IMR-90 (cell line): ENCODE measurements around the gene ADAMTS9. TPM values are rescaled to one million over a fixed set of nuclear protein-coding genes. Genes with fewer than 3 reads are reported as not detected.

Experiments used
- ATAC-seq: fragments of 200-7000 bp; cut with Tn5 transposase; 2 replicates; pipeline ENCODE4 v1.9.1; 2020; ENCODE audit warnings: low read depth, mild to moderate bottlenecking, moderate library complexity
- BruUV-seq: library from RNA; stranded (reverse); fragments of 400-500 nt; replicated peaks from 2 replicates; lab custom pipeline; 2021; lab: Mats Ljungman, UMichigan
- CTCF ChIA-PET: fragments of 300-600 bp; formaldehyde crosslinking; extraction: SDS; loops from one replicate; lab custom pipeline; 2021; ENCODE audit warnings: antibody characterized with exemption; lab: Yijun Ruan, JAX
- POLR2A ChIA-PET: fragments of 300-600 bp; sonication (Branson Sonifier 250); formaldehyde crosslinking; loops from one replicate; lab custom pipeline; 2022; ENCODE audit warnings: antibody characterized with exemption; ENCODE audit not compliant: unreplicated experiment; lab: Charles Lee
- DNase-seq: peaks from one replicate; pipeline ENCODE4 v3.0.0; 2013
- H2AFZ ChIP-seq: replicated peaks from 2 replicates; pipeline ENCODE3; 2013; ENCODE audit warnings: low read length, mild to moderate bottlenecking; ENCODE audit not compliant: poor library complexity
- H2AK5ac ChIP-seq: 2 replicates; pipeline ENCODE4 v1.6.1; 2013; ENCODE audit warnings: low read depth, low read length, inconsistent platforms
- H2AK9ac ChIP-seq: replicated peaks from 2 replicates; pipeline ENCODE3; 2013; ENCODE audit warnings: mild to moderate bottlenecking, low read depth, low read length, moderate library complexity; ENCODE audit not compliant: poor library complexity
- H2BK120ac ChIP-seq: 2 replicates; pipeline ENCODE4 v1.6.1; 2013; ENCODE audit warnings: low read depth, low read length, inconsistent platforms
- H2BK15ac ChIP-seq: 3 replicates; pipeline ENCODE4 v1.6.1; 2013; ENCODE audit warnings: low read depth, low read length, inconsistent platforms
- H2BK20ac ChIP-seq: 2 replicates; pipeline ENCODE4 v1.6.1; 2013; ENCODE audit warnings: low read depth, mild to moderate bottlenecking, inconsistent platforms, low read length, moderate library complexity
- H2BK5ac ChIP-seq: 2 replicates; pipeline ENCODE4 v1.6.1; 2013; ENCODE audit warnings: mild to moderate bottlenecking, low read depth, low read length, inconsistent platforms; ENCODE audit not compliant: poor library complexity, severe bottlenecking
- H3K14ac ChIP-seq: replicated peaks from 2 replicates; pipeline ENCODE4 v1.6.1; 2013; ENCODE audit warnings: low read depth, low read length, inconsistent platforms
- H3K18ac ChIP-seq: 2 replicates; pipeline ENCODE4 v1.6.1; 2013; ENCODE audit warnings: low read depth, low read length, control low read depth
- H3K23ac ChIP-seq: 2 replicates; pipeline ENCODE4 v1.6.1; 2013; ENCODE audit warnings: low read depth, low read length, inconsistent platforms
- H3K27ac ChIP-seq: 2 replicates; pipeline ENCODE4 v1.5.1; 2013; ENCODE audit warnings: mild to moderate bottlenecking, control low read depth, low read length; ENCODE audit not compliant: insufficient read depth
- H3K27me3 ChIP-seq: 2 replicates; pipeline ENCODE4 v1.6.1; 2013; ENCODE audit warnings: low read length; ENCODE audit not compliant: control insufficient read depth, insufficient read depth
- H3K36me3 ChIP-seq: 2 replicates; pipeline ENCODE4 v1.6.1; 2013; ENCODE audit warnings: low read length, mixed read lengths; ENCODE audit not compliant: control insufficient read depth, insufficient read depth
- H3K4ac ChIP-seq: 2 replicates; pipeline ENCODE4 v1.6.1; 2013; ENCODE audit warnings: low read depth, low read length, inconsistent platforms
- H3K4me1 ChIP-seq: 2 replicates; pipeline ENCODE4 v1.6.1; 2013; ENCODE audit warnings: low read length, mixed read lengths; ENCODE audit not compliant: control insufficient read depth, insufficient read depth
- H3K4me2 ChIP-seq: 2 replicates; pipeline ENCODE4 v1.6.1; 2013; ENCODE audit warnings: low read depth, mild to moderate bottlenecking, control low read depth, low read length, moderate library complexity
- H3K4me3 ChIP-seq: 2 replicates; pipeline ENCODE4 v1.5.1; 2013; ENCODE audit warnings: low read depth, mild to moderate bottlenecking, control low read depth, low read length, moderate library complexity; ENCODE audit not compliant: insufficient read depth
- H3K56ac ChIP-seq: 2 replicates; pipeline ENCODE4 v1.6.1; 2013; ENCODE audit warnings: low read length, inconsistent platforms; ENCODE audit not compliant: insufficient read depth; ENCODE audit errors: extremely low read depth
- H3K79me1 ChIP-seq, 2 experiments: 2 replicates each; pipeline ENCODE4 v1.6.1; 2013; ENCODE audit warnings: low read length in 2 of 2, inconsistent platforms in 1 of 2, low read depth in 1 of 2
- H3K9ac ChIP-seq: 2 replicates; pipeline ENCODE4 v1.6.1; 2013; ENCODE audit warnings: low read depth, low read length, control low read depth
- H3K9me1 ChIP-seq: 2 replicates; pipeline ENCODE4 v1.6.1; 2013; ENCODE audit warnings: low read length, inconsistent platforms; ENCODE audit not compliant: insufficient read depth
- H3K9me3 ChIP-seq: 2 replicates; pipeline ENCODE4 v1.6.1; 2013; ENCODE audit warnings: low read length; ENCODE audit not compliant: control insufficient read depth, insufficient read depth
- H4K20me1 ChIP-seq: 2 replicates; pipeline ENCODE4 v1.6.1; 2013; ENCODE audit warnings: low read length, inconsistent platforms; ENCODE audit not compliant: insufficient read depth
- H4K5ac ChIP-seq: 2 replicates; pipeline ENCODE4 v1.6.1; 2013; ENCODE audit warnings: mild to moderate bottlenecking, low read depth, low read length, control low read depth
- H4K8ac ChIP-seq, 2 experiments: 2 replicates each; pipeline ENCODE4 v1.6.1; 2013; ENCODE audit warnings: low read depth in 2 of 2, low read length in 2 of 2, control low read depth in 1 of 2, inconsistent platforms in 1 of 2
- H4K91ac ChIP-seq: 2 replicates; pipeline ENCODE4 v1.6.1; 2013; ENCODE audit warnings: low read depth, low read length, inconsistent platforms; ENCODE audit not compliant: insufficient read depth
- BHLHE40 ChIP-seq: fragments of 150-350 bp; IDR thresholded peaks from 2 replicates; pipeline ENCODE4 v1.6.1; 2016; ENCODE audit warnings: mild to moderate bottlenecking, low read depth, low read length
- CEBPB ChIP-seq: IDR thresholded peaks from 2 replicates; pipeline ENCODE4 v1.6.1; 2012; ENCODE audit warnings: low read depth, low read length, improper control_type of control experiment
- CHD1 ChIP-seq: IDR thresholded peaks from 2 replicates; pipeline ENCODE4 v1.6.1; 2012; ENCODE audit warnings: low read depth, low read length, improper control_type of control experiment
- CTCF ChIP-seq: conservative IDR thresholded peaks from 2 replicates; pipeline ENCODE4 v1.5.1; 2012; ENCODE audit warnings: mild to moderate bottlenecking, low read depth, low read length, improper control_type of control experiment
- ELK1 ChIP-seq: fragments of 150-350 bp; IDR thresholded peaks from 2 replicates; pipeline ENCODE4 v1.6.1; 2016; ENCODE audit warnings: low read depth, mild to moderate bottlenecking, low read length, moderate library complexity, borderline replicate concordance
- FOS ChIP-seq: fragments of 150-350 bp; IDR thresholded peaks from 2 replicates; pipeline ENCODE4 v1.6.1; 2016; ENCODE audit warnings: low read depth, low read length
- MAFK ChIP-seq: IDR thresholded peaks from 2 replicates; pipeline ENCODE4 v1.6.1; 2012; ENCODE audit warnings: low read depth, low read length, improper control_type of control experiment
- MAZ ChIP-seq: IDR thresholded peaks from 2 replicates; pipeline ENCODE4 v1.6.1; 2012; ENCODE audit warnings: low read depth, mild to moderate bottlenecking, low read length, improper control_type of control experiment, moderate library complexity, borderline replicate concordance
- MXI1 ChIP-seq: IDR thresholded peaks from 2 replicates; pipeline ENCODE4 v1.6.1; 2012; ENCODE audit warnings: low read depth, mild to moderate bottlenecking, low read length, moderate library complexity, borderline replicate concordance
- NFE2L2 ChIP-seq: fragments of 150-350 bp; IDR thresholded peaks from 2 replicates; pipeline ENCODE4 v1.6.1; 2016; ENCODE audit warnings: low read depth, mild to moderate bottlenecking, low read length
- POLR2A ChIP-seq: IDR thresholded peaks from 2 replicates; pipeline ENCODE4 v1.6.1; 2012; ENCODE audit warnings: mild to moderate bottlenecking, low read depth, low read length
- RAD21 ChIP-seq: IDR thresholded peaks from 2 replicates; pipeline ENCODE4 v1.6.1; 2012; ENCODE audit warnings: low read length, improper control_type of control experiment
- RCOR1 ChIP-seq: IDR thresholded peaks from 2 replicates; pipeline ENCODE4 v1.6.1; 2012; ENCODE audit warnings: mild to moderate bottlenecking, low read length, improper control_type of control experiment; ENCODE audit not compliant: insufficient replicate concordance
- RFX5 ChIP-seq: IDR thresholded peaks from 2 replicates; pipeline ENCODE4 v1.8.0; 2012; ENCODE audit warnings: low read depth, mild to moderate bottlenecking, low read length, moderate library complexity
- SMC3 ChIP-seq: fragments of 150-350 bp; IDR thresholded peaks from 2 replicates; pipeline ENCODE4 v1.6.1; 2016; ENCODE audit warnings: low read depth, mild to moderate bottlenecking, antibody characterized with exemption, low read length, moderate library complexity
- USF2 ChIP-seq: fragments of 150-350 bp; IDR thresholded peaks from 2 replicates; pipeline ENCODE4 v1.6.1; 2017; ENCODE audit warnings: mild to moderate bottlenecking, antibody characterized with exemption, low read length, low read depth
- WGBS, 2 experiments: methylation state at CpG; one replicate each; pipeline versions ENCODE4 v1.1.5 to v1.1.7; 2013; ENCODE audit warnings: missing lambda C conversion rate in 2 of 2; ENCODE audit not compliant: insufficient read length in 1 of 2; ENCODE audit errors: extremely low coverage in 2 of 2; 5-methylcytosine and 5-hydroxymethylcytosine counted together
- dilution Hi-C: fragments of 300-500 bp; cut with HindIII; formaldehyde crosslinking; loops from one replicate; pipeline ENCODE4 v1.14.3; 2018; ENCODE audit warnings: low sequenced_read_pairs; ENCODE audit not compliant: unreplicated experiment
- in situ Hi-C: fragments of 300-500 bp; cut with MboI; formaldehyde crosslinking; loops from 3 replicates; pipeline ENCODE4 v1.14.3; 2019; ENCODE audit warnings: low sequenced_read_pairs, inconsistent platforms, mixed read lengths
- intact Hi-C: fragments of 100-400 bp; cut with micrococcal nuclease; formaldehyde crosslinking; loops from 2 replicates; pipeline ENCODE4 v1.10.0; 2022
- polyA plus RNA-seq, 3 experiments: library from polyadenylated mRNA; depleted of rRNA; stranded (reverse); fragments of >200 nt; gene quantifications; 2 replicates each; pipeline ENCODE4 v1.2.3, GENCODE V29; 2012; ENCODE audit warnings: low replicate concordance in 1 of 3
- total RNA-seq: library from RNA; depleted of rRNA; stranded (reverse); fragments of >200 nt; gene quantifications from 2 replicates; pipeline ENCODE4 v1.2.3, GENCODE V29; 2012

The ADAMTS9 gene
- total and polyA plus RNA-seq, 2 of the 4 experiments (the other 2 are of a cell fraction) = 0.55 to 1.1 TPM

GRCh38 chr3:64520334-64520733 lies 167.5 kb downstream of the ADAMTS9 start:
- no peak overlapping the region for H4K8ac ChIP-seq

More at GRCh38 chr3:64520334-64520733, 167.5 kb downstream of the ADAMTS9 start:
- Histone ChIP-seq H2BK120ac (no peak overlapping the region), H3K4ac (no peak overlapping the region), H2AK9ac (no peak overlapping the region), H2BK15ac (no peak overlapping the region), H3K4me2 (peak overlapping the region; percentile 37; the same call in 1 of the 2 replicates), H3K4me3 (no peak overlapping the region), H3K9me1 (0 out of 2 replicates have a peak, but pooled peaks cover 2% of the 10 kb centered on the region), H2AK5ac (no peak overlapping the region), H3K14ac (no peak overlapping the region), H3K18ac (no peak overlapping the region), H3K79me1 (no peaks in the 10 kb centered on the region), H3K56ac (no peak overlapping the region), H3K27me3 (no peaks in the 10 kb centered on the region), H3K9ac (no peak overlapping the region), H2BK5ac (no peak overlapping the region), H3K36me3 (peaks cover 3% of the 10 kb centered on the region; the same call in 1 of the 2 replicates), H4K91ac (no peak overlapping the region), H4K5ac (no peak overlapping the region), H3K4me1 (peaks cover 2% of the 10 kb centered on the region; the same call in 1 of the 2 replicates), H3K23ac (no peak overlapping the region), H2BK20ac (no peak overlapping the region), H3K27ac (no peak overlapping the region), H3K9me3 (0 out of 2 replicates have a peak, but pooled peaks cover 2% of the 10 kb centered on the region), H2AFZ (no peak overlapping the region), H4K20me1 (no peaks in the 10 kb centered on the region)
- WGBS, 2 experiments = no CpG with 5 or more reads among the region's 3 CpGs
- intact Hi-C loops (no loop called here), dilution Hi-C loops (no loop called here), in situ Hi-C loops (no loop called here)
- TF ChIP-seq BHLHE40 (no peak), RAD21 (no peak), RCOR1 (no peak), CEBPB (no peak), MXI1 (no peak), CTCF (no peak), ELK1 (no peak), MAZ (no peak), RFX5 (no peak), USF2 (no peak), POLR2A (no peak), NFE2L2 (no peak), MAFK (no peak), CHD1 (no peak), SMC3 (no peak), FOS (no peak)
- no peak for DNase-seq
- POLR2A ChIA-PET = no interaction called here
- no peak for ATAC-seq
- BruUV-seq = no TSS peak
- CTCF ChIA-PET = interaction anchor here (0.9 kb wide), 1 partner anchor 10 kb away, joined by 3 read pairs; no protein-coding TSS in a partner anchor
